ENCODE results near the gene ZKSCAN1.

DNA sequence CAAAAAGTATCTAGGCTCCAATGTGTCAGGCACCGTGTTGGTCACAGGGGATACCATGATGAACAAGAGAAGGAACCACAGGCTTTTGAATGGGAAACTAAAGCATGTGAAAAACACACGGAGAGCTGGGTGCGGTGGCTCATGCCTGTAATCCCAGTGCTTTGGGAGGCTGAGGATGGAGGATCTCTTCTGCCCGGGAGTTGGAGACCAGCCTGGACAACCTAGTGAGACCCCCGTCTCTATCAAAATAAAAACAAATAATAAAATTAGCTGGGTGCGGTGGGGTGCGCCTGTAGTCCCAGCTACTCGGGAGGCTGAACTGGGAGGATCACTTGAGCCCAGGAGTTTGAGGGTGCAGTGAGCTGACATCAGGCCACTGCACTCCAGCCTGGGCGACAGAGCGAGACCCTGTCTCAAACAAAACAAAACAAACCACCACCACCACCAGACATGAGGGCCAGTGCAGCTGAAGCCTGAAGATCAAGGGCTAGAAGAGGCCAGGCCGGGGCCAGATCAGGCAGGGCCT, 72.8 kb downstream of the ZKSCAN1 start:
- TF ChIP-seq, protein P1, sequence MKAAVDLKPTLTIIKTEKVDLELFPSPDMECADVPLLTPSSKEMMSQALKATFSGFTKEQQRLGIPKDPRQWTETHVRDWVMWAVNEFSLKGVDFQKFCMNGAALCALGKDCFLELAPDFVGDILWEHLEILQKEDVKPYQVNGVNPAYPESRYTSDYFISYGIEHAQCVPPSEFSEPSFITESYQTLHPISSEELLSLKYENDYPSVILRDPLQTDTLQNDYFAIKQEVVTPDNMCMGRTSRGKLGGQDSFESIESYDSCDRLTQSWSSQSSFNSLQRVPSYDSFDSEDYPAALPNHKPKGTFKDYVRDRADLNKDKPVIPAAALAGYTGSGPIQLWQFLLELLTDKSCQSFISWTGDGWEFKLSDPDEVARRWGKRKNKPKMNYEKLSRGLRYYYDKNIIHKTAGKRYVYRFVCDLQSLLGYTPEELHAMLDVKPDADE (IDR thresholded peaks at IDR 0.05), result no peak
- TF ChIP-seq POLR2AphosphoS5 (IDR thresholded peaks at IDR 0.05; ENCODE audit: low read depth), result no peak
- TF ChIP-seq, protein P2, sequence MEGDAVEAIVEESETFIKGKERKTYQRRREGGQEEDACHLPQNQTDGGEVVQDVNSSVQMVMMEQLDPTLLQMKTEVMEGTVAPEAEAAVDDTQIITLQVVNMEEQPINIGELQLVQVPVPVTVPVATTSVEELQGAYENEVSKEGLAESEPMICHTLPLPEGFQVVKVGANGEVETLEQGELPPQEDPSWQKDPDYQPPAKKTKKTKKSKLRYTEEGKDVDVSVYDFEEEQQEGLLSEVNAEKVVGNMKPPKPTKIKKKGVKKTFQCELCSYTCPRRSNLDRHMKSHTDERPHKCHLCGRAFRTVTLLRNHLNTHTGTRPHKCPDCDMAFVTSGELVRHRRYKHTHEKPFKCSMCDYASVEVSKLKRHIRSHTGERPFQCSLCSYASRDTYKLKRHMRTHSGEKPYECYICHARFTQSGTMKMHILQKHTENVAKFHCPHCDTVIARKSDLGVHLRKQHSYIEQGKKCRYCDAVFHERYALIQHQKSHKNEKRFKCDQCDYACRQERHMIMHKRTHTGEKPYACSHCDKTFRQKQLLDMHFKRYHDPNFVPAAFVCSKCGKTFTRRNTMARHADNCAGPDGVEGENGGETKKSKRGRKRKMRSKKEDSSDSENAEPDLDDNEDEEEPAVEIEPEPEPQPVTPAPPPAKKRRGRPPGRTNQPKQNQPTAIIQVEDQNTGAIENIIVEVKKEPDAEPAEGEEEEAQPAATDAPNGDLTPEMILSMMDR (conservative IDR thresholded peaks at IDR 0.05; ENCODE audit: low read depth in 2 of 2), result no peak

Measured in GM23338 (cell line).